HG03457 (cell line): ENCODE measurements around the gene MEI1.
A peak's percentile ranks its signal among the peaks of the same experiment; 100 is the strongest.
"Not testable (repeated sequence)": the region's sequence is repeated elsewhere in the genome, so short reads cannot be mapped to it uniquely, and the experiment has no call there.

Experiments
- ATAC-seq: cut with Tn5 transposase; IDR thresholded peaks from one replicate; pipeline ENCODE4 v1.9.1; 2021; ENCODE audit warnings: moderate number of reproducible peaks; ENCODE audit not compliant: unreplicated experiment

Gene MEI1

DNA sequence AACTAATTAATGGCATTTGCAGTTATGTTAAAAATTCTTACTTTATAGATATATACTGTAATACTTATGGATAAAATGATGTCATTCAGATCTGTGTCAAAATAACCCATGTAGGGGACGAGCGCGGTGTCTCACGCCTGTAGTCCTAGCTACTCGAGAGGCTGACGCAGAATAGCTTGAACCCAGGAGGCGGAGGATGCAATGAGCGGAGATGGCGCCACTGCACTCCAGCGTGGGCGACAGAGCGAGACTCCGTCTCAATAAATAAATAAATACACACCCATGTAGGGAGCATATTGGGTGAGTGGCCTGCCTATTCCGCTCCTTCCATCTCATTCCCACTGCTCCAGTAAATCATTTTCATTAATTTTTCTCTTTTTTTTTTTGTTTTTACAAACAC is 17.7 kb upstream of the MEI1 start:
- ATAC-seq = no peak

DNA sequence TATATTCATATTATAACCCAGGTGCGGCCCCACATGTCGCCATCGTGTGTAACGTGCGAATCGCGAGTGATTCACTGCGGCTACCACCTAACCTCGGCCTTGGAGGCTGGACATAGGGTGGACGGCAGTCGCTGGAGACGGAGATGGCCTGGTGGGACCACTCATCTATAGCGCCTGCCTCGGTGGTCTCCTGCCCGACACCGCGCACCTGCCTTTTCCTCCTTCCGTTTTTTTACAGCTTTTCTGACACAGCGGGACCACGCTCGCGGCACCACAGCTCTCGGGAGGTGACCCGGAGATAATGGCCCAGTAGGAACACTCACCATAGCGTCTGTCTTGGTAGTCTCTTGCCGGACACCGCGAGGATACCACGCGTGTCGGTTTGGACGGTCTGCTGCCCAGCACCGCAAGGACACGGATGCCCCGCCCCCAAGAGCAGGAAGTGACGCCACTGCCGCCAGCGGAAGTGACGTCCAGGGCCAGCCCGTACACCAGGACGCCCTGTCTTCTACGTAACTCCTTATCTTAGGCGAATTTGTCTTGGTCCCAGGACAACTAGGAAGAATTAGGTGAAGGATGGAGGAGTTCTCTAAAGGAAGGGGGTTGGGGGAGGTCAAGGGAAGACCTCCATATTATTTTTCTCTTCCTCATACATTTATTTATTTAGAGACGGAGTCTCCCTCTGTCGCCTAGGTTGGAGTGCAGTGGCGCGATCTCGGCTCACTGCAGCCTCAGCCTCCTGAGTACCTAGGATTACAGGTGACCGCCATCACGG is 17.1 kb upstream of the MEI1 start:
- no peak for ATAC-seq

DNA sequence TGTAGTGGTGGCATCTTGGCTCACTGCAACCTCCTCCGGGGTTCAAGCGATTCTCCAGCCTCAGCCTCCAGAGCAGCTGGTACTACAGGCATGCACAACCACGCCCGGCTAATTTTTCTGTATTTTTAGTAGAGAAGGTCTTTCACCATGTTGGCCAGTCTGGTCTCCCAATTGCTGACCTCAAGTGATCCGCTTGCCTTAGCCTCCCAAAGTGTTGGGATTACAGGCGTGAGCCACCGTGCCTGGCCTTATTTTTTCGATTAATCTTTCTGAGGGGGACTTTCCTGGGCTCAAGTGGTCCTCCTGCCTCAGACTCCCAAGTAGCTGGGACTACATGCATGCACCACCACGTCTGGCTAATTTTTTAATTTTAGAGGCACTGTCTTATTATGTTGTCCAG is 16.3 kb upstream of the MEI1 start:
- ATAC-seq = no peak

DNA sequence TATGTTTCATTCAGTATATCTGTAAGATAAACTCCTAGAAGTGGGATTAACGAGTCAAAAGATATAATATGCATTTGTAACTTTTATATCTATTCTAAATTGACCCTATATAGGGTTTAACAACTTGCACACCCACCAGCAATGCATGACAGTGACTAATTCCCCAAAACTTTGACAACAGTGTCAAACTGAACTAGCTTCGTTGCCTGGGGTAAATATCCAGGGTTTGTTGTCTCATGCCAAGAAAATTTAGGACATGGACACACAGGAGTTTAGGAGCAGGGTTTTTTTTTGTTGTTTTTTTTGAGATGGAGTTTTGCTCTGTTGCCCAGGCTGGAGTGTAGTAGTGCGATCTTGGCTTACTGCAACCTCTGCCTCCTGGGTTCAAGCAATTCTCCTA is 15.7 kb upstream of the MEI1 start:
- no peak for ATAC-seq

DNA sequence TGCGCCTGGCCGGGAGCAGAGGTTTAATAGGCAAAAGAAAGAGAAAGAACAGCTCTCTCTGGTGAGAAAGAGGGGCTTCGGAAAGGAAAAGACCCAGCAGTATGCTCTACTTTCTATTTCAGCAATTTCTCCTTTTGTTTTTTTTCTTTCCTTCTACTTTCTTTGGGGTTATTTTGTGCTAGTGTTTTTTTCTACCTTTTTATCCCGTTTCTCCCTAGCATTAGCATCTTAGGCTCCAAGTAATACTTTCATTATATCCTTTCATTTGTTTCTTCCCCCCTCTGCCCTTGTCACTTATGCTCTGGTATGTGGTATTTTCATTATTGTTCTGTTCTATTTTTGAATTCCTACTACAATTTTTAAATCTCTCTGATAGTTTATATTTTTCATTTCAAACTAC is 15.1 kb upstream of the MEI1 start:
- no peak for ATAC-seq

DNA sequence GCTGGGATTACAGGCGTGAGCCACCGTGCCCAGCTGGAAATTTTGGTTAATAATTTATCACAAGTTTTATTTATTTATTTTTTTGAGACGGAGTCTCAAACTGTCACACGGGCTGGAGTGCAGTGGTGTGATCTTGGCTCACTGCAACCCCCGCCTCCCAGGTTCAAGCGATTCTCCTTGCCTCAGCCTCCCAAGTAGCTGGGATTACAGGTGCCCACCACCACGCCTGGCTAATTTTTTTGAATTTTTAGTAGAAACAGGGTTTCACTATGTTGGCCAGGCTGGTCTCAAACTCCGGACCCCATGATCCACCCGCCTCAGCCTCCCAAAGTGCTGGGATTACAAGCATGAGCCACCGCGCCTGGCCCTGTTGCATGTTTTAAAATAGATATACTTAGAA is 12.4 kb upstream of the MEI1 start:
- not testable (repeated sequence) for ATAC-seq

DNA sequence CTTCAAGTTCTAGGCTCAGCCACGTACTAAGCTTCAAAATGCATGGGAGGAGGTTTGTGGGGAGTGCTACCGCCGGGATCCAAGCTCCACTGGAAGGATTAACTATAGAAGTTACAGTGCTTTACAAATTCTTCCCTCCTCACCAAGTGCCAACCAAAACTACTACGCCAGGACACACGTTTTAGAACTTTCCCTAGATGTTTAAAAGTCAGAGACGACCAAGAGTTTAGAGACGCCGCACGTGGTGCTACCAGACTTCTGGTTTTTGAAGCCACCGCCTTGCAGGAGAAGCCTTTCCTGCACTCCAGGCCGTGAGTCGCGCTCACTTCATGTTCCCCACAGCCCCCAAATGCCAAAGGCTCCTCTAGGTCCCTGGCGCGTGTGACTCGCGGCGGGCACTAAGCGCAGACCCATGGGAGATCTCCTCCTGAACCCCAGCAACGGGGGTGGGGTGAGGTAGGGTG is 11.4 kb upstream of the MEI1 start:
- no peak for ATAC-seq

DNA sequence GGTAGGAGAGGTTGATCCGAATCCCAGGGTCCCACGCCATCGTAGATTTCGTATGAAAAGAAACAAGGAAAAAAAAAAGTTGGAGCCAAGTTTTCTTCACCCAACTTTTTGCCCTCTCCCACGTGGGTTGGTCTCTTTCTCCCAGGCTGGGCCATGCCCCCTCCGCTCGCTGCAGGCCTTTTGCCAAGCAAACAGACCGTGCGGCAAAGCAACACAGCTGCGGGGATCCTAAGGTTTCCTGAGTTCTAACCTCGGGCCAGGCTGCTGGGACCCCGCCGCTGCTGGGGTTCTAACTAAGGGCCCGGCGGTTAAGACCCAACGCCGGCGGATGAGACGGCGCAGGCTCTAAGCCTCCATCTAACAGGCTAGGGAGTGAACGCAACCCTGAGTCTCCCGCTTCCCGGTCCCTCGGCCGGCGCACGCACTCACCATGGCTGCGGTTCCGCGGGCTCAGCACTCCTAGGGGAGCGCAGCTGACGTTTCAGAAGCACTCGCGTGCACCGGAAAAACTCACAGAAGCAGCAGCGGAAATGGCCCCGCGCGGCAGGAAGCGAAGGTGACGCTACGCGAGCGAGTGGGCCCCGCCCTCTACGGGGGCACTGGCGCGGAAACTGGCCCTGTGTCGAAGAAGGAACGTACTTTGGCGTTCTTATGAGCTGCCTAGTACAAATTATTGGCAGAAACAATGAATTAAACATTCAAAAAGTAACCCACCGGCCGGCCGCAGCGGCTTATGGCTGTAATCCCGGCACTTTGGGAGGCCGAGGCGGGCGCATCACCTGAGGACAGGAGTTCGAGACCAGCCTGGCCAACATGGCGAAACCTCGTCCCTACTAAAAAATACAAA is 10.7 kb upstream of the MEI1 start, which contains the start of gene SNU13:
TSS of gene SNU13 (minus strand) at position 503 of the 847 bp plus-strand sequence. CDS start at position 432, 71 bp downstream.
- peak; percentile 66 for ATAC-seq

DNA sequence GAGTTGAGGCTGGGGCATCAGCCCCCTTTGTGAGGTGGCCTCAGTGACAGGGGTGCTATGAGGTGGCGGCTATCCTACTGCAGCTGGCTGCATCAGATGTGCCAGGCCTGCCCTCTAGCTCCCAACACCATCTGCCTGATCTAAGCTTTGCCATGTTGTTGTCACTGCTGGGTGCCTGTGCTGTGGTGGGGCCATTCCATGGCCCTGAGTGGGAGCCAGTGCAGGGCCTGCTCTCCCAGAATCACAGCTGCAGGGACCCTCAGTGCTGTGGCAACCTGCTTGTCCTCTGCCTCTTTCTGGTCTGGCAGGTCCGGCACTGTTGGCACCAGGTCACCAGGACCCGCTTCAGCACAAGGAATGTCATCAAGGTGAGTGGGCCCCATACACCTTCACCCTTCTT is 8.8 kb upstream of the MEI1 start:
- no peak for ATAC-seq

DNA sequence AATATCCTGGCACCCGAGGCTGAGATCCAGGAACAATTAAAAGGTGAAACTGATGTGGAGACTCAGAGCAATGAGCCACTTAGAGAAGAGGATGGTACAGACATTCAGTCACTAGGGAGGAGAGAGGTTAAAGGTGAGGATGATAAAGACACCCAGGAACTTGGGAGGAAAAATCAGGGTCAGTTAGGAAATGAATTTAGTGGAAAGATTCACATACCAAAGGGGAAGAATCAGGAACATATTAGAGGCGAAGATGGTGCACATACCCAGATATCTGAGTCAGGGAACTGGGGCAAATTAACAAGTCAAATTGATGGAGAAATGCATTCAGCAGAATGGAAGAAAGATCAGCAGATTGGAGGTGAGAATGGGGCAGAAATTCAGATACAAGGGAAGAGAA is 4.1 kb upstream of the MEI1 start:
- no peak for ATAC-seq

DNA sequence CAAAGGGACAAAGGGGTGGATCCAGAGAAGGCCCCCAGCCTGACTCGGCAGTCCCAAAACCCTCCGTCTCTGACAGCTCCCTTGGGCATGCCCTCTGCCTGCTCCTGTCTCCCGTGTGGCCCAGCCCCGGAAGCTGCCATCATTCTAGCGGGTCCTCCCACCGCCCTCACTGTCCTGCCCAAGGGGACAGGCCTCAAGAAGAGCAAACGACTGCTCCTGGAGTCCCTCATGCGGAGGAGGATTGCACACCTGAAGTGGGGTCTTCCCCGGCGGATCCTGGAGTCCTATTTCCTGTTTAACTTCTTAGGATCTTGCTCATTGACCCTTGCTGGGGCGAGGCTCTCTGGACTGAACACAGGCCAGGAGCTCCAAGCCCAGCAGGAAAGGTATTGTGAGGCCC is 2.6 kb upstream of the MEI1 start:
- no peak for ATAC-seq

DNA sequence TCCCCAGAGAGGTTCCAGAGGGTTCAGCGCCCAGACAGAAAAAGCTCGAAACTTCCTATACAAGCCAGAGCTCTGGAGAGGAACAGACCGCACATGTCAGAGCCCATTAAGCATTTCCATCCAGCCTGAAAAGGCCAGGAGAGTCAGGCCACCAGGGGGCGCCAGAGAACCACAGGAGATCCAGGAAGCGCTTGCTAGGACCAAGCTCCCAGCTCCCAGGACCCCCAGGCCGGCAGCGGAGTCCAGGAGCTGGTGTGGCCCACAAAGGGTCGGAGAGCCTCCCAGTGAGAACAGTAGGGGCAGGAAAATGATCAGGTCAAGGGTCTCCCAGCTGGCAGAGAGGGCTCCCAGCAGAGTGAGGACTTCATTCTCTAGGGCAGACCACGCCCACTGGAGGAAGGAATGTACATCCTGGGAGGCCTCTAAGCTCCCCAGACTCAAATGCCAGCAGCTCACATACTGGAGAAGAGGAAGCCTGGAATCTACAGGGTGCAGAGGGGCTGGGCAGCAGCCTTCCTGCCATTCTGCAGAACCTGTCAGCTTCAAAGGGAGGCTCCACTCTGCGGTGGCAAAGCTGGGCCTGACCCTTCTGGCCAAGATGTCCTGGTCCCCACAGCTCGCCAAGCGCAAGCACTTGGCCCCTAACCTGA is 2.1 kb upstream of the MEI1 start:
- no peak for ATAC-seq

DNA sequence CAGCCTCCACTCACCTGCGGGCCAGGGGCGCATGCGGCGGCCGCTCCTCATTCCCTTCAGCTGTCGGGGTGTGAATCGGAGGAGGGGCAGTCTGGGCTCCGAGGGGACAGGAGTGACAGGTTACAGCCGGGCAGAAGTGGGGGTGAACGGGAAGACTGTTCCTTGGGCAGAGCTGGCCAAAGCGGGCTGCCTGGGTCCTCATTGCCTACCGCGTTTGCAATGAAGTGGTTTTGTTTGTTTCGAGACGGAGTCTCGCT is 733 bp downstream of the MEI1 start:
- no peak for ATAC-seq

DNA sequence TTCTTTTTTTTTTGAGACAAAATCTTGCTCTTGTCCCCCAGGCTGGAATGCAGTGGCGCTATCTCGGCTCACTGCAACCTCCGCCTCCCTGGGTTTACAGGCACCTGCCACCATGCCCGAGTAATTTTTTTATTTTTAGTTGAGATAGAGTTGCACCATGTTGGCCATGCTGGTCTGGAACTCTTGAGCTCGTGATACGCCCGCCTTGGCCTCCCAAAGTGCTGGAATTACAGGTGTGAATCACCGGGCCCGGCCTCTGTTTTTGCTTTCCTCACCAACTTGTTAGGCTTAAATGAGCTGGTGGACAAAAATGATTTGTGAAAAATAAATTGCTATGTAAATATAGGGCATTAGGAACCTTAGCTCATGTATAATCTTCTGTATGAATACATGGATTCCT is 3.5 kb downstream of the MEI1 start:
- ATAC-seq = no peak

DNA sequence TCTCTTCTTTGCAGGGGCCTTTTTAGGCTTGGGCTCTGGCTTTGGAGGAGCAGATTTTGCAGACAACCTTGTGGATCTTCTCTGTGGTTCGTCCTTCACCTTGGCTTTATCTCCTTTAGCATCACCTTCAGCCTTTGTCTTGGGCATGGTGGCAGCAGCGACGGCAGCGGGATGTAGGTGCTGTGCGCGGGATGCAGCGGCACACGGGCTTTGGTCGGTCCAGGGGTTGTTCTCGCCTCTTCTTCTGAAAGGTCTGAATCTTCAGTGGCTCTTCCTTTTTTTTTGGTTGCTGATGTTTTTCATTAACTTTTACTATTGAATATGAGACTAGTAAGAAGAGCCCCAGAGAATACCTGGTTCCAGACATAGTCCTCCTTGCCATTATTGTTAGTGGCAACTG is 10.0 kb downstream of the MEI1 start:
- no peak for ATAC-seq

DNA sequence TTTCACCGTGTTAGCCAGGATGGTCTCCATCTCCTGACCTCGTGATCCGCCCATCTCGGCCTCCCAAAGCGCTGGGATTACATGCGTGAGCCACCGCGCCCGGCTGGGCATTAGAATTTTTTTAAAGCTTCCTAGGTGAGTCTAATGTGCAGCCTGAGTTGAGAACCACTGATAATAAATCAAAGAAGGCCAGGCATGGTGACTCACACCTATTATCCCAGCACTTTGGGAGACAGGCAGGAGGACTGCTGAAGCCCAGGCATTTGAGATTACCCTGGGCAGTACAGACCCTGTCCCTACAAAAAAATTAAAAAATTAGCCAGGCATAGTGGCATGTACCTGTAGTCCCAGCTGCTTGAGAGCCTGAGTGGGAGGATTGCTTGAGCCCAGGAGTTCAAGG is 13.7 kb downstream of the MEI1 start:
- no peak for ATAC-seq

DNA sequence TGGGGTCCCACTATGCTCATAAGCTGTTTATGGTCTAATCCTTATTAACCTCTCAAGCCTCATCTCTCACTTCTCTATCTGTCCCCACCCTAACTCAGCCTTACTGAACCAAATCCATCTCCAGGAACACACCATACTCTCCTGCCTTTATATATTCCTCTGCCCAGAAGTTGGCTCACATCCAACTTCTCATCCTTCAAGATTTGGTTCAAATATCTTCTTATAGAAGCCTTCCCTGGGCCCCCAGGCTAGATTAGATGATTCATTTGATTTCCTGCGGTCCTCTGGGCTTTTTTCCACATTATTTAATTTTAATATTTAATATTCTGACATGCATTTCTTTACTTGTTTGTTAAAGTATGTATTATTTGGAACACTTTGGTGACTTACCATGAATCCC is 23.2 kb downstream of the MEI1 start:
- ATAC-seq = no peak

DNA sequence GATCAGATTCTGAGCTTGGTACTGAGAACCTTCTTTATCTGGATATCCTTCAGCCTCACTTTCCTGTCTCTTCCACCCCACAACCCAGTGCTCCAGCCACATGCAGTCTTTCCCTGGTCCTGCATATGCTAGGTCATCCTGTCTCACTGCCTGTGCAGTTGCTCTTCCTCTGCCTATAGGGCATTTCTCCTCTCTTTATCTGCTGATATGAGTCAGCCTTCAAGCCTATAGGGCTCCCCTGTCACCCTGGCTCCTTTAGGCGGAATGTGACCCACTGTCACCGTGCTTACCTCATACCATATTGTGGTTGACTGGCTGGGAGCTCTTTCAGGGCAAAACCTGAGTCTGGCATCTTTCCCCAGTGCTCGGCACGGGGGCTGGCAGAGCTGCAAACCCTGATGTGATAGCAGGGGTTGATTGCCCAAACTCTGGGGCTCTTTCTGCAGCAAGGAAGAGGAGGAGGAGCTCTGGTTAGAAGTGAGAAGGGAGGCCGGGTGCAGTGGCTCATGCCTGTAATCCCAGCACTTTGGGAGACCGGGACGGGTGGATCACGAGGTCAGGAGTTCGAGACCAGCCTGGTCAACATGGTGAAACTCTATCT is 26.3 kb downstream of the MEI1 start:
- ATAC-seq = no peak

DNA sequence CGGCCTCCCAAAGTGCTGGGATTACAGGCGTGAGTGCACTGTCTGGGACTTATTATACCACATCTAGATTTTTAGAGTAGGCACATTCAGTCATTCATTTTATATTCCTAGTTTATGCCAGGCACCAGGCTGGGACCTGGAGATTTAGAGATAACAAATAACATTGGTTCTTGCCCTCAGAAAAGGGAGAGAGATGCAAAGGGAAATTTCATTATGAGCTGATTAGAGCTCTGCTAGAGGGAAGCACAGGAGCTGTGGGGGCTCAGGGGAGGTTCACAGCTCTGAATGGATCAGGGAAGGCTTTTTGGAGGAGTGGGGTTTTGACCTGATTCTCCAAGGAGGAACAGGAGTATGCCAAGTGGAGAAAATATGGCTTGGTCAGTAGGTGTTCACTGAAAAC is 32.3 kb downstream of the MEI1 start:
- no peak for ATAC-seq

DNA sequence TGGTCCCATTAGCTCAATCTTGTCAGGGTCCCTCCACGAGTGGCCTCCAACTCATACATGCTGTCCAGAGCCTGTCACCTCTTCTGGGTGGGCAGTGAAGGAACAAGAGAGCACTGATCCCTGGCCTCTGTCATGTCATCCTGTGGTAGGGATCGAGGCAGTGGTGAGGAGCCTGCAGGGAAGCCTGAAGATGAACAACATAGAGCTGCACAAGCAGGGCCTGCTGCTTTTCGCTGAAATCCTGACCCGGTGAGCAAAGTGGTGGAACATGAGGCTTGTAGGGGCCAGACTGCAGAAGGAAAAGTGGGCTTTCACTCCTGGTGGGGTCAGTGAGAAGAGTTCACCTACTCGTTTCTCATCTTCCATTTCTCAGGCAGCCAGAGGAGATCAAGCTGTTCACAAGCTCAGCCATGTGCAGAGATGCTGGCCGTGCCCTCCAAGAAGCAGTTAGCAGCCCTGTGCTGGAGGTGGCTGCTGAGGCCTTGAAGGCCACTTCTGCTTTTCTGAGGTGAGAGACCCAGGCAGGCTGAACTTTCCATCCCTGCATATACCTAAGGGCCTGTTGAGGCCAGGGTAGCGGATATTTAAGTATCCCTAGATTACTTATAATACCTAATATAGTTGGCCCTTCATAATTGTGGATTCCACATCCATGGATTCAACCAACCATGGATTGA is 32.9 kb downstream of the MEI1 start:
- no peak for ATAC-seq

DNA sequence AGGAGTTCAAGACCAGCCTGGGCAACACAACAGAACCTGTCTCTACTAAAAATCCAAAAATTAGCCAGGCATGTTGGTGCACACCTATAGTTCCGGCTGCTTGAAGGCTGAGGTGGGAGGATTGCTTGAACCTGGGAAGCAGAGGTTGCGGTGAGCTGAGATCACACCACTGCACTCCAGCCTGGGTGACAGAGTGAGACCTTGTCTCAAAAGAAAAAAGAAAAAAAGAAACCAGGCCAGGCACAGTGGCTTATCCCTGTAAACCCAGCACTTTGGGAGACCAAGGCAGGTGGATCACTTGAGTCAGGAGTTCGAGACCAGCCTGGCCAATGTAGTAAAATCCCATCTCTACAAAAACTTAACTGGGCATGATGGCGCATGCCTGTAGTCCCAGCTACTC is 33.9 kb downstream of the MEI1 start:
- not testable (repeated sequence) for ATAC-seq
